ENCODE data around the gene SESN2. TPM values are rescaled to one million over a fixed set of nuclear protein-coding genes. Genes with fewer than 3 reads are reported as not detected.

SESN2 gene
- total and polyA plus RNA-seq, 10 of the 15 experiments (the other 5 are each of a cell fraction or from before 2014, with no cell fraction given) = 1.5 to 40.9 (median 17.8) TPM

GRCh38 chr1:28326515-28326914 is 67.2 kb downstream of the SESN2 start:
- no peak overlapping the region for H3K9ac ChIP-seq (ENCODE audit: control insufficient read depth, insufficient read depth, low read length)
- CTCF ChIA-PET = interaction anchor here (1.0 to 2.9 kb wide), 2 partner anchors 33 to 78 kb away, joined by 4 to 16 read pairs; no protein-coding TSS in a partner anchor
- peaks cover 11% of the 10 kb centered on the region for H3K4me1 ChIP-seq (ENCODE audit: control insufficient read depth, insufficient read depth, low read length)
- ATAC-seq = no peak
- SMC1A ChIA-PET (ENCODE audit: uncharacterized antibody, unreplicated experiment) = interaction anchor here (1.1 to 4.8 kb wide), 3 partner anchors 11 to 78 kb away, joined by 4 to 33 read pairs (median 4); no protein-coding TSS in a partner anchor
- POLR2A ChIA-PET = interaction anchor here (0.6 to 2.7 kb wide), 4 partner anchors 77 to 868 kb away, joined by 4 to 10 read pairs (median 5); no protein-coding TSS in a partner anchor
- no peak overlapping the region for H2AFZ ChIP-seq (ENCODE audit: control insufficient read depth, low read depth, low read length)
- intact Hi-C loops (cut with micrococcal nuclease; ENCODE audit: unreplicated experiment) = no loop called here
- no TSS peak for BruUV-seq (replicated peaks)
- H3K27ac ChIP-seq (ENCODE audit: control insufficient read depth, insufficient read depth) = no peak overlapping the region
- no peaks in the 10 kb centered on the region for H3K27me3 ChIP-seq (replicated peaks in 1 of 2; ENCODE audit: control insufficient read depth in 2 of 2, insufficient read depth in 2 of 2, low read length in 1 of 2)
- no peak for DNase-seq (ENCODE audit: low read depth, low spot score)
- H3K79me2 ChIP-seq (ENCODE audit: control insufficient read depth, insufficient read depth, low read length) = peaks cover 16% of the 10 kb centered on the region
- RAD21 ChIA-PET (ENCODE audit: unreplicated experiment) = interaction anchor here (0.8 to 1.6 kb wide), 2 partner anchors 80 to 276 kb away, joined by 3 to 4 read pairs; no protein-coding TSS in a partner anchor
- FAIRE-seq = no peak
- in situ Hi-C loops (cut with MboI) = no loop called here
- H3K4me2 ChIP-seq (ENCODE audit: control insufficient read depth, insufficient read depth) = no peak overlapping the region
- TF ChIP-seq POLR2A (IDR thresholded peaks at IDR 0.05; ENCODE audit: low read depth, low read length) (no peak), SPI1 (IDR thresholded peaks at IDR 0.05; ENCODE audit: borderline replicate concordance, insufficient read depth, low read depth, low read length) (no peak), ZBTB33 (IDR thresholded peaks at IDR 0.05) (no peak), NR2C2 (IDR thresholded peaks at IDR 0.05; ENCODE audit: borderline replicate concordance, control insufficient read depth, insufficient read length, low read depth) (no peak), PBX3 (IDR thresholded peaks at IDR 0.05; ENCODE audit: insufficient replicate concordance, low read depth, low read length) (no peak), SUZ12 (IDR thresholded peaks at IDR 0.05; ENCODE audit: unreplicated experiment) (no peak), BCL3 (IDR thresholded peaks at IDR 0.05; ENCODE audit: borderline replicate concordance, insufficient read depth, low read depth, low read length, poor library complexity, severe bottlenecking) (no peak)
- H3K4me3 ChIP-seq = no peak overlapping the region
- no peaks in the 10 kb centered on the region for H4K20me1 ChIP-seq (ENCODE audit: control insufficient read depth, insufficient read depth)
- H3K9me3 ChIP-seq (replicated peaks; ENCODE audit: control insufficient read depth, insufficient read depth, low read length) = no peaks in the 10 kb centered on the region
- H3K36me3 ChIP-seq (ENCODE audit: control insufficient read depth in 2 of 2, insufficient read depth in 2 of 2, low read length in 1 of 2) = peaks cover 0 to 4% of the 10 kb centered on the region in 2 experiments; a peak in 1 of 4 replicates

Data from GM12878 (cell line).